CD4-positive, alpha-beta T cell treated with Interleukin-21 for 1 hour (primary cell): ENCODE results near the gene PPM1F.
A peak's percentile ranks its signal among the peaks of the same experiment; 100 is the strongest.

Experiments used
- DNase-seq: peaks from one replicate; pipeline ENCODE4 v3.0.0-alpha.2; 2020

The PPM1F gene, protein sequence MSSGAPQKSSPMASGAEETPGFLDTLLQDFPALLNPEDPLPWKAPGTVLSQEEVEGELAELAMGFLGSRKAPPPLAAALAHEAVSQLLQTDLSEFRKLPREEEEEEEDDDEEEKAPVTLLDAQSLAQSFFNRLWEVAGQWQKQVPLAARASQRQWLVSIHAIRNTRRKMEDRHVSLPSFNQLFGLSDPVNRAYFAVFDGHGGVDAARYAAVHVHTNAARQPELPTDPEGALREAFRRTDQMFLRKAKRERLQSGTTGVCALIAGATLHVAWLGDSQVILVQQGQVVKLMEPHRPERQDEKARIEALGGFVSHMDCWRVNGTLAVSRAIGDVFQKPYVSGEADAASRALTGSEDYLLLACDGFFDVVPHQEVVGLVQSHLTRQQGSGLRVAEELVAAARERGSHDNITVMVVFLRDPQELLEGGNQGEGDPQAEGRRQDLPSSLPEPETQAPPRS

DNA sequence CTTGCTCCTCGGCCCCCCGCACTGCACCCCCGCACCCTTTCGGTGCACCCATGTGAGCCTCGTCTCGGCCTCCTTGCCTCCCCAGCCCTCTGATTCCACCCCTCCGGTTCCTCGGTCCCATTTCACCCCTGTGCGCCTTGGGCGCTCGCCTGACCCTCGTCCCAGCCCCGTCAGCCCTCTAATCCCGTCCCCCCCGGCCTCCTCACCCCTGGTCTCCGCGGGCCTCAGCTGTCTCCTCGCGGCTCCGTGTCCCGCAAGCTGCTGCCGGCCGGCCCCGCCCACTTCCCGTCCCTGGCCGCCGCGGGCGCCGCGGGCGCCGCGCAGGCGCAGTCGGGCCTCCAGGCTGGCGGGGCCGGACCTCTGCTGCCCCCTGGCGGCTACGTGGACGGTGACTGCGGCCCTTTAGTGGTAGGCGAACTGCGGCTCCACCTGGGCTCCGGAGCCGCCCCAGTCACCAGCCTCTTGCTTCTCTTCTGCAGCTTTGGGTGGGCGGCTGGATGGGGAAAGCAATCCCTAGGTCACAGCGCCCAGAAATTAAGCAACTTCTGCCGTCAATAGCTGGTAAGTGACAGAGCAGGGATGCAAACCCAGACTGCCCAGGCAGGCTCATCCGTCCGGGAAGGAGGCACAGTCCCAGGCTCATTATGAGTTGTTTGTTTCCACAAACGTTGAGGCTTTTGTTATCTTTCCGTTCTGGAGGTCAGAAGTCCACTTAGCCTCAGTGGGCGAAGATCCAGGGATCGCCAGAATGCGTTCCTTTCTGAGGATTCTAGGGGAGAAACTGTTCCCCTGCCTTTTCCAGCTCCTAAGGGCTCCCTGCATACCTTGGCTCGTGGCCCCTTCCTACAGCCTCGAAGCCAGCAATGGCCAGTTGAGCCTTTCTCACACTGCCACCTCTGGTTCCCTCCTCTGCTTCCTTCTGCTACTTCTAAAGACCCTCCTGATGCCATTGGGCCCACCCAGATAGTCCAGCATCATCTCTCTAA is at the start of gene PPM1F:
TSS of gene PPM1F (minus strand) at position 263 of the 986 bp plus-strand sequence. CDS start 6,800 bp downstream, outside the sequence.
- peak; percentile 90 for DNase-seq

DNA sequence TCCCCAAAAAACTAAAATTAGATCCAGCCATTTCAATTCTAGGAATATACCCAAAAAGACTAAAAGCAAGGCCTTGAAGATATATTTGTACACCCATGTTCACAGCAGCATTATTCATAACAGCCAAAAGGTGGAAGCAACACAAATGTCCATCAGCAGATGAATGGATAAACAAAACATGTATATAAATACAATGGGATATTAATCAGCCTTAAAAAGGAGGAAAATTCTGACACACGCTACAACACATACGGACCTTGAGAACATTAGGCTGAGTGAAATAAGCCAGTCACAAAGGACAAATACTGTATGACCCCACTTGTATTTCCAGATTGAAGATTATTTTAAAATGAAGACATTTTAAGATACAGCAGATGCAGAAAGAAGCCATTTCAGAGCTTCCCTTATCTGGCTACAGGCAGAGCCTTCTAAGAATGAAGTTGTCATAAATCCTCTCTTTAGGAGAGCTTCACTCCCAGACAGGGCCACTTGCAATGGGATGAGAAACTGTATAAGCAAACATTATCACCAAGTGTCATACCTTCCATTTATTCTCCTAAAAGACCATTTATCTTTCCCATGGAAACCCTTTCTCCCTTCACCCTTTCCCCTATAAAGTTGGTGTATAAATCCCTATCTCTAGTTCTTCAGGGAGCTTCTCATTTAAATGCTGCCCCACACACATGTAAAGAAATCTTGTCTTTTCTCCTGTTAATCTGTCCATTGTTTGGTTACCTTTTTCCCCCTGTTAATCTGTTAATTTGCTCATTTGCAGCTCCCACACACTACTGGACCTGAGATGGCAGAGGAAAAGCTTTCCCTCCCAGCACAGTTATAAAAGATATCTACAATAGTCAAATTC is 49.2 kb upstream of the PPM1F start:
- DNase-seq, result no peak

DNA sequence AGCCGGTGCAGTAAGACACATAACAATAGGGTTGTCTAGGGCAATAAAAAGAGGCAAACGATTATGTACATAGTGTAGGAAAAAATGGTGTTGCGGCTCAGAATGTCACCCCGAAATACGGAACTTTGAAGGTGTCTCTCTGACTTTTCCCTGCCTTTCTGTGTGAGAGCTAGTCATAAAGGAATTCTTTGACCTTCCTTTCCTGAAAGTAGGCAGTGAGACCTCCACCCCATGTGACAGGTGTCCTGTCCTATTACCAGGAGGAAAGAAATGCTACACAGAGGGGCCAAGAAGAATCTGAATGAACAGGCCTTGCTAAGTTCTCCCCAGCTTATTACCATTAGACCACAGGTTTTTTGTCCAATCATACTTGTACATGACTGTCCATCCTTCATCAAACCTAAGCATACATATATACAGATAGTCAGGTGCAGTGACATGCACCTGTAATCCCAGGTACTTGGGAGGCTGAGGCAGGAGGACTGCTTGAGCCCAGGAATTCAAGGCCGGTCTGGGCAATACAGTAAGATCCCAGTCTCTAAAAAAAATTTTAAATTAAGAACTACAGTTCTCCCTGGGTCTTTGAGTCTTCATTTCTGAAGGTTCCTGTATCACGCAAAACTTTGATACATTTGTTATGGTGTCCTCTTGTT is 46.1 kb upstream of the PPM1F start:
- DNase-seq, result no peak

DNA sequence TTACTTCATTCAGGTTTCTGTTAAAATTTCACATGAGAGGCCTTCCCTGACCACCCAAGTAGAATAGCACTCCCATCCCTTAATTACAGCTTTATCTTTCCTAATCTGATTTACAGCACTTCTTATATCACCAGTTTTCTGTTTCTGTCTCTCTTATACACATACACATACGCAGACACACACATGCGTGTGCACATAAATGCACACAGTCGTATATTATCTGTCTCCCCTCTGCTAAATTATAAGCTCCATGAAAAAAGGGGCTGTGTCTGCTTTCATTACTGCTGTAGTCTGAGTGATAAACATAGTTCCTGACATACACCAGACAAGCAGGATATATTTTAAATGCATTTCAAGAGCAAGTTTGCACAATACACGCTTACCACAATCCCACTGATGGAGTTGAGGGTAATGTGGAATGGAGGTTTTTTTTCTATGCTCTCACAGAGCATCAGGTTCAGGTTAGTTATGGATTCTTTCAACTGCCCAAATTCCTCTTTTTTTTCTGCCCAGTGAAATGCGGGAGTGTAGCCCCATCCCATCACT is 43.6 kb upstream of the PPM1F start:
- no peak for DNase-seq

DNA sequence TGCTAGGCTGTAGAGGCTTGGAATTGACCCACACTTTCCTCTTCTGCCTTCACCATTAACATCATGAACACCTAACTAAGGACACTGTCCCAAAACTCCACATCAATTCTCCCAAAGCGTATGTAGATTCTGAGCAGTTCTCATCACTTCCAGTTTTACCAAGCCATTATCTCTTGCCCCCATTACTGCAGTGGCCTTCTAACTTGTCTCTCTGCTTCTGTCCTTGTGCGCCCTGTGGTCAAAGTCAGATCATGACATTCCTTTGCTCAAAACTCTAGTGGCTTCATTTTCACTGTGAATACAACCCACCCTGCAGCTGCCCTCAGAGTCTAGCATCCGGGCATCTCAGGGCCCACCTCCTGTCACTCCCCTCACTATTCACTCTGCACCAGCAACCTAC is 43.0 kb upstream of the PPM1F start:
- no peak for DNase-seq

DNA sequence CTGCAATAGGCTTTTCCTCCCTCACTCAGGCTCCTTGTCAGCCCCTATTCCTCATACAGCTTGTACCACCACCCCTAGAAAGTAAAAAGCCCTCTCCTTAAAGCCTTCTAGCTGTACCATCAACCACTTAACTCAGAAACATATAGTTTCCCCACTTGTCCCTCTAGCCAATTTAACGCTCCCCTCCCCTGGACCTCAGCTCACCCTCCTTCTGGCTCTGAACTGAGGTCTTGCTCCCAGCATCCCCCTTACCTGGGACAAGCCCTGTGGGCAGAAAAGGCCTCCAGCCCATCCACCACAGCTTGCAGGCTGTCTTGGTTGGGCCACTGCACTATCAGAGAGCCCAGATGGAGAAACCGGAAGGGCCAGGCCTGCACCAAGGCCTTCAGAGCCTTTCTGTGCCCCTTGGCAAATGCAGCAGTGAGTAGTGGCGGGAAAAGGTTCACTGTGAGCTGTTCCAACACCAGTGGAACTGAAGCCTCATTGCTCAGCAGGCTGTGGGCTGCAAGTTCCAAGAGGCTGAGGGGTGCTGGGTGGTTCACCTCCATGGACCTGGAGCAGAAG is 42.3 kb upstream of the PPM1F start:
- no peak for DNase-seq

DNA sequence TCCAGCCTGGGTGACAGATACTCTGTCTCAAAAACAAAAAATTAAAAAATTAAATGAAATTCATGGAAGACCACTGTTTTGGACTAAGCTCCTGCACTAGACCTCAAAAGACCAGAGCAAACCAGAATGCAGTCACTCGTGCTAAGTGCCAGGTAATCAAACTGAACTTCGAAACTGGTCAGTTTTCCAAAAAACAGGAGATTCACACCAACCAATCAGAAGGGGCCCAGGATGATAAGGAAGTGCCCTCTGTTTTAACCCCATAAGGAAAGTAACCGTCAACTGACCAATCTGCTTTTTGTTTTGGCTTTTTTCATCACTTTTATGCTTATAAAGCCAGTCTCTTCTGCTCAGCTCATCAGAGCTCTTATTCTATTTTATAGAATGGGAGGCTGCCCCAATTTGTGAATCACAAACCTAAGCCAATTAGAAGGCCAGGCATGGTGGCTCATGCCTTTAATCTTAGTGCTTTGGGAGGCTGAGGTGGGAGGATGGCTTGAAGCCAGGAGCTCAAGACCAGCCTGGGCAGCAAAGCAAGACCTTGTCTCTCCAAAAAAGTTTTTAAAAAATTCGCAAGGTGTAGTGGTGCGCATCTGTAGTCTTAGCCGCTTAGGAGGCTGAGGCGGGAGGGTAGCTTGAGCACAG is 40.1 kb upstream of the PPM1F start:
- DNase-seq, result no peak

DNA sequence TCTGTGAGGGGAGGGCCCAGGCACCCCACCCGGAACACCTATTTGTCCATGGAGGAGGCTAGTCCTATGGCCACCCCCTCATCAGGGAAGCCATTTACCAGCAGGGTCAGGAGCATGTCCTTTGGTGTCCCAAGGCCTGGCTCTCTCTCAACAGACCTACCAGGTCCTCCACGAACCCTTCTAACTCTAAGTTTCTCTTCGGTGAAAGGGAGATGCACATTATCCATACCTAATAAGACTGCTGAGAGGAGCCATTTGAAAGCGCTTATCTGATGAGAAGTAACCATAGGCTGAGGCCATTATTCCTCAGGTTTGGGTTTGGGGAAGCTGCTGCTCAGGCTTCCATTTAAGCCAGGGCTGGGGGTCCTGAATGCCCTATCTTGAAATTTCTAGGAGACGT is 39.1 kb upstream of the PPM1F start:
- no peak for DNase-seq

DNA sequence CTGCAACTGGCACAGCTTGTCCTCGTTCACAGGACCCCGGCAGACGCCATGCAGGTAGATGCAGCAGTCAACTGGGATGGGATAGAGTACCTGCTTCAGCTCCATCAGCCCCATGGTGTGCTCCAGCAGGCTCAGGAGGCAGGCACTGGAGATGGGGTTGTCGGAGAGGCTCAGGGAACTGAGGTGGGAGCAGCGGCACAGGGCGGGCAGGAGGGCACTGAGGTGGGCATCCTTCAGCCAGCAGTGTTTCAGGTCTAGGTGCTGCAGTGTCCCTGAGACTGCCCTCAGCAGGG is 38.6 kb upstream of the PPM1F start:
- DNase-seq, result no peak

DNA sequence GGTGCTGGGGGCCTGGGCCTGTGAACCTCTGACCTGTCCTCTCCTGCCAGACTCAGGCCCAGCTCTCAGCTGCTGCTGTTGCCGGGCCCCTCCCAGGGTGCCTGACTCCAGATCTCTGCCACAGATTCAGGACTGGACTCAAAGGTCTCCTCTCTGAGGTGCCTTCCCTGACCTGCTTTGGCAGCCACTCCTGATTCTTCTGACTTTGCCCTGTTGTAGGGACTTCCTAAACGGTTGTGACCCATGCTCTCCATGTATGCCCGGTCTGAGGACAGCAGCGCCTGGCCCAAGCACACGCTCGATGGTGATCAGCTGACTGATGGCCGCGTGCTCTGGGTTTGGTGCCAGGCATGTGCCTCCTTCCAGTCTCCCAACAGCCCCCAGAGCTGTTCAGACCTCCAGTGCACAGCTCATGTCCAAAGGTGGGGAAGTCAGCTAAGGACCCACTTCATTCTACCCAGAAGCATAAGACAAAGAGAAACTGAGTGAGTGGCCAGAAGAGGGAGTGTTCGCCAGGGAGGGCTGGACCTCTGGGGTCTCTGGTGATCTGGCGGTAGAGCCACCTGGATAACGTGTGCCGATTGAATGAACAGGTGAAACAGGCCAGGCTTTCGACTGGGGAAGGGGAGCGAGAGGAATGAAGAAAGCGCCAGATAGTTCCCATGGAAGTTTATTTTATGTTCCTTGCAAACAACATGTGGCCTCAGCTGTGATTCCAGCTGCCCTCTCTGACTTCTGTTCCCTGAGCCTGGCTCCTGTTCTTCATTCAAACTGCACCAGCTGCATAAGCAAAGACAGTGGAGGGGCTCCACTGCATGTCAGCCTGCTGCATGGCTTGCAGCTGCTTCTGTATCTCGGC is 38.0 kb upstream of the PPM1F start:
- DNase-seq, result no peak

DNA sequence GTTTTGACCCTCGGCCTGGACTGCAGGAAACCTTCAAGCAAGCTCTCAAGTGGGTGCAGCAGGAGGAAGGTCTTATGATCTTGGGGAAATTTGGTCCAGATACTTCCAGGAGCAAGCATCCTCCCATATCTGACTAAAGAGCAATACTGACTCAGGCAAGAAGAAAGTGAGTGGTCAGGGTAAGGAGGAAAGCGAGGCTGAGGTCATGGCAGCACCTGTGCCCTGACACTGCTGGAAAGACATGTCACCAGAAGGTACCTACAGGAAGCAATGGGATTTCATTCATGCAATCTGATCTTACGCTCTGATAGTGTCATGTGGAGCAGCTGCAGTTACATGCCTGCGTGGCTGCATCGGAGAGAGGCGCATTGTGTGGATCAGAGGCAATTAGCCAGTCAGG is 36.4 kb upstream of the PPM1F start:
- DNase-seq, result no peak

DNA sequence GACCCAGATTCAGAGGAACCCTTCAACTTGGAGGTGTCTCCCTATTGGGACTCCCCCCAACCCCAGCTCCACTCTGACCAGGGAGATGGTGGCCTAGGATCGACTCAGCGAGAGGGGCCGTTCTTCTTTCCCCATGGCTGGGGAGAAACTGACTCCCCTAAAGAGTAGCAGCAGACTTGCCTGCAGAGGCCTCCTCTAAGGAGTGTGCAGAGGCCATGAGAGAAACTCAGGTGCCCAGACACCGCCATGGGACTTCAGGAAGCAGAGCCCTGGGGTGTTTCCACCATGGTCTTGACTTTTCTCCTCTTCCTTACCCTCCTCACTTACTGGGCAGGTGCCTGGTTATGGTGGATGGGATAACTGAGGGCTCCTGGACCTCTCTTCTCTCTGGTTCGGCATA is 32.6 kb upstream of the PPM1F start:
- no peak for DNase-seq

DNA sequence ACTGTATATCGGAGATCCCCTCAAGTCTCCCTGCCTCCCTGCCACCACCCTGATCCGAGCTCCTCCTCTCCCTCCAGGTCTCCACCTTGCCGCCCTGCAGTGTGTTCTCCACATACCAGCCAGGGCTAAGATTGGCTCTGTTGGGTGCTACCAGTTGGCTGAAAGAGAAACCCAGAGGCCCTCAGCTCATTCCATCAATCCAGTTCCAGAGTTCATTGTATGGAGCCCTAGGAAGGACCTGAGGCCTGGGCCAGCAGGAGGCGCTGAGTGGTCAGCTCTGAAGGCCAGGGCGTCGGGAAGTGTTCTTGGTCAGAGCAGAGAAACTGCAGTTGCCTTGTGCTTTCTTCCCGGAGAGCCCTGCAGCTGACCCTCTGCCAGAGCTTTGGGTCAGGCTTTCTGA is 32.1 kb upstream of the PPM1F start:
- no peak for DNase-seq

DNA sequence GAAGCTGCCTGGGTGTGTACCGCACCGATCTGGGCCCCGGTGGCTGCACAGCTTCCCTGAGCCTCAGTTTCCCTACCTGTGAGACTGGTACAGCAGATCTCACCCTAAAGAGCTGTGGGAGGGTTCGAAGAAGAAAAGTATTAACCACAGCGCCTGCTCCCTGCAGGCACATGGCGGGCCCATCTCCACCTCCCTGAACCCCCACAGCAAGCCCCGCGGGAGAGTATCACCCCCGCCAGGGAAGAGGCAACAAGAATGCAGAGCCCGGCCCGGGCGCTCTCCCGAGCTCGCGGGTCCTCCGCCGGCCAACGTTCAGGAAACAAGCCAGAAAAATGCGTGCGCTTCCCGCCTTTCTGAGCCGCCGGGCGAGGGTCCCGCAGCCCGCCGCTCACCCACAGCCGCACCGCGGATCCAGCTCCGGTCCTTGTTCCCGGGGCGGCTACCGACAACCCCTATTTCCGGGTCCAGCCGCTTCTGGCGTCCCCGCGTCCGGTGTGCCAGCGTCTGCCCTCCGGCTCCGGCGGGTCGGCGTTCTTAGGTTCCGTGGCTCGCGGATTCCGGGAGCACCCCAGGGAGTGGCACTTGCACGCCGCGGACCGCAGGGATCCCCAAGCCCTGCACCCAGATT is 29.8 kb upstream of the PPM1F start, which contains the start of gene TOP3B:
TSS of gene TOP3B (minus strand) at position 450 of the 628 bp plus-strand sequence. CDS start 7,078 bp downstream, outside the sequence.
- peak; percentile 82 for DNase-seq

DNA sequence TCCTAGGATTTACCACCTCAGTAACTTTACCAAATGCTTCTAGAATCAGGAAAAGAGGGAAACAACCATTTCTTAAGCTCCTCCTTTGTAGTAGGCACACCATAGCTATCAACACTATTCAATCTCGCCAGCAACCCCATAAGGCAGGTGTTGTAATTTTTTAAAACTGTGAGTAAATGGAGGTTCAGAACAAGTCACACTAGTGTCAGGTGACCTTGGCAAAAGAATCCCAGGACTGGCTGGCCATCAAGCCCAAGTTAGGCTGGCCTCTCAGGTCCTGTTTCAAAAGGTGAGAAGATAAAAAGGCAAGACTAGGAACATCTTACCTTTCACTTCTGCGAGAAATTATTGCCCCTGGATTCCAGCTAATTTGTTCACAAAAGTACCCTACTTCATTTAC is 29.2 kb upstream of the PPM1F start:
- DNase-seq, result no peak

DNA sequence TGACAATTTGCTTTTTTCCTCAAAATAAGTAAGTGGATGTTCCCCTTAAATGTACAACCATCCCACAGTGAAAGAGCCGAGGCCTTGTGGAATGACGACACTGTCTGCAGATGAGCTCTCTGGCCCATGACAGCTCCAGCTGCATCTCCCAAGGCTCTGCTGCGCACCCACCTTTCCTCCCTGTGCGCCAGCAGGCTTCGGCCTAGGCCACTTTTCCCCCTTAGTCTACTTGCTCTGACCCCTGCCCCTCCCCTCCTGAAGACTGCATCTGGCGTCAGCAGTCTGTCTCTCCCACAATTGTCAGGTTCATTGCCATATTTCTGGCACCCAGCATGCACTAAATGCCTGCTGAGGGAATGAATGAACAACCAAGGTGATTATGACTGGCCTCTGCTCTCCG is 27.9 kb upstream of the PPM1F start:
- DNase-seq, result no peak

DNA sequence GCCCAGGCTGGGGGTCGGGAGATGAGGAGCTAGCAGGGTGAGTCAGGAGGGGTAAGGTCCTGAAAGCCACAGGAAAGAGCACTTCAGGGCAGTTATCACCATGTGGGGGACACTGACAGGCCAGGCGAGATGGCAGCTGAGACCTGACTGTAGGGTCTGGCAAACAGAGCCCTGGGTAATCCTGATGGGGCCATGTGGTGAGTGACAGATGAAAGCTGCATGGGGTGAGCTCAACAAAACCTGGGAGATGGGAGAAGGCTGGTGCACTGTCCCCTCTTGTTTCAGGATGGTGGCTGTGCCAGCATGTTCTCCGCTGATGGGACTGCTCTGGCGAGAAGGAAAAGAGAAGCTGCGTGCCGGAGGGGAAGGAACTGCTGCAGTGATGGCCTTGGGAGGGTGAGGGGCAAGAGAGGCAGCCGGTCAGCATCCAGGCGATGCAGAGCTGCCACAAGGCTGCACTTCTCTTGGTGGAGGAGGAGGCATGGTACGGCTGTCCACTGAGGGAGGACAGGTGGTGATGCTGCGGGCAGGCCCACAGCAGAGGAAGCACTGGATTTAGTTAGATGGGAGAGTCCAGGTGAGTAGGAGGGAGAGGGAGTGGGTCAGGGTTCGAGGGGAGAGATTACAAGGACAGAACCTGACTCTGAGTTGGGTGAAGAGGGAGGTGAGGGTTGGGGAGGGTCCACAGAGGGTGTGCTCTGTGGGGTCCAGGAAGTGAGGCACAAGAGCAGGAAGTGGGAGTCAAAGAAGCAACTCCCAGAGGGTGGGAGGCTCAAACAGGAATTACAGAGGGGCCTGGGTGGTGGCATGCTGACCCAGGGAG is 26.1 kb upstream of the PPM1F start:
- DNase-seq, result no peak

DNA sequence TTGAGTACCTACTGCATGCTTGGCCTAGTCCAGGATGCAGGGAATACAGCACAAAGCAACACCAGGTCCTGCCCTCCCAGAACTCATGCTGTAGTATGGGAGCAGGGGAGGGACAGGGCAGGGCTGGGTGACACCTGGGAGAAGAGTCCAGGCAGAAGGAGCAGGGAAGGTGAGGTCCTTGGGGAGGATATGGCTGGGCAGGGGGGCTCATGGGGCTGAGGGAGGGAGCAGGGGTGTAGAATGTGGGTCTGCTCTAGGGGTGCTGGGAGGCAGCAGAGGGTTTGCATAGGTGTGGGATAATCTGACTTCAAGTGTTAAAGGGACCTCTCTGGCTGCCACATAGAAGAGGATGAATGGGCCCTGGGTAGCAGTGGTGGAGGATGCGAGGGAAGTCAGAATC is 25.2 kb upstream of the PPM1F start:
- no peak for DNase-seq

DNA sequence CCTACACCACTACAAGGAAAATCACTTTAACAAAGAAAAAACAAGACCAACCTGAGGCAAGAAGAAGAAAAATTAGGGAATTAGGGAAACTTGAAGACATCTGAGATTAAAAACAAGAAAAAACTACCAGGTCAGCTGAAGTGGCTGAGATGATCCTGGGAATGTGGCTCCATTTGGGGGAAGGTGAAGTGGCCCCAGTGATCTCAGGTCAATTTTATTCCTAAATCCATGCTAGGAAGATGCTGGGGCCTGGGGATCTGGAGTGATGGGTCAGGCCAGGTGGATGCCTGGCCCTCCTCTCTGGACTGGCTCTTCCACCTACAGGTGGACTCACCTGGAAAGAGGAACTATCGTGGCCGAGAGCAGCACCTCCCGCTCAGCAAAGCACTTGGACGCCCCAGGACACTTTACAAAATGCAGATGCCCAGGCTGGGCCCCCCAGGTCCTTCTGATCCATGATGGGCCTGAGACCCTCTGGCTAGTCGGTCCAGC is 23.3 kb upstream of the PPM1F start:
- no peak for DNase-seq
